K562 (cell line): ENCODE results near the gene PTOV1. TPM values are rescaled to one million over a fixed set of nuclear protein-coding genes. Genes with fewer than 3 reads are reported as not detected.

ENCODE experiments used
- ATAC-seq: fragments of 200-7000 bp; cut with Tn5 transposase; 3 replicates; pipeline ENCODE4 v1.9.1; 2020; ENCODE audit warnings: moderate library complexity
- BruUV-seq: library from RNA; stranded (reverse); fragments of 400-500 nt; replicated peaks from 2 replicates; lab custom pipeline; 2021; lab: Mats Ljungman, UMichigan
- CTCF ChIA-PET: fragments of 300-600 bp; formaldehyde crosslinking; extraction: SDS; loops from one replicate; lab custom pipeline; 2021; ENCODE audit warnings: low intra/inter-chr PET ratio; lab: Yijun Ruan, JAX
- POLR2A ChIA-PET: fragments of 300-600, 350-650 bp; sonication (Branson Sonifier 250); formaldehyde crosslinking; extraction: SDS; loops from one replicate; lab custom pipeline; 2021; ENCODE audit warnings: antibody characterized with exemption, inconsistent platforms; lab: Yijun Ruan, JAX
- DNase-seq, 4 experiments: peaks; one replicate each; pipeline versions ENCODE4 v3.0.0 to v3.0.0-alpha.2; 2011 to 2018; ENCODE audit warnings: low spot score in 3 of 4, mixed read lengths in 3 of 4; ENCODE audit errors: extremely low read depth in 1 of 4
- FAIRE-seq: peaks from 2 replicates; lab custom pipeline; 2011; peaks lifted over from hg19 to GRCh38; lab: Jason Lieb, UNC
- H2AFZ ChIP-seq: 2 replicates; pipeline ENCODE4 v1.6.0; 2011; ENCODE audit warnings: low read depth, low read length, control low read depth, inconsistent platforms
- H3K27ac ChIP-seq: fragments of 200-600 bp; 3 replicates; pipeline ENCODE4 v1.8.0; 2011; ENCODE audit warnings: low read depth, mild to moderate bottlenecking, control low read depth, inconsistent platforms, low read length, moderate library complexity, mixed read lengths; ENCODE audit errors: extremely low read depth
- H3K27me3 ChIP-seq, 2 experiments: fragments of 300-600 bp in 1 of 2; 2 replicates in 1 of 2; 3 replicates in 1 of 2; pipeline versions ENCODE4 v1.6.0 to v1.8.0; 2011; ENCODE audit warnings: inconsistent platforms in 2 of 2, low read length in 2 of 2, mild to moderate bottlenecking in 1 of 2, mixed read lengths in 1 of 2, moderate library complexity in 1 of 2; ENCODE audit not compliant: control insufficient read depth in 2 of 2, insufficient read depth in 2 of 2
- H3K36me3 ChIP-seq: fragments of 300-600 bp; 3 replicates; pipeline ENCODE4 v1.8.0; 2011; ENCODE audit warnings: mild to moderate bottlenecking, low read length, inconsistent platforms; ENCODE audit not compliant: control insufficient read depth, insufficient read depth
- H3K4me1 ChIP-seq, 2 experiments: fragments of 200-600 bp in 1 of 2; replicated peaks in 1 of 2; 2 replicates in 1 of 2; 3 replicates in 1 of 2; pipeline versions ENCODE4 v1.5.1 to v1.8.0; 2011; ENCODE audit warnings: inconsistent platforms in 2 of 2, low read length in 2 of 2, mild to moderate bottlenecking in 1 of 2, mixed read lengths in 1 of 2, moderate library complexity in 1 of 2; ENCODE audit not compliant: control insufficient read depth in 2 of 2, insufficient read depth in 2 of 2
- H3K4me2 ChIP-seq: 2 replicates; pipeline ENCODE4 v1.6.1; 2011; ENCODE audit warnings: low read length, control low read depth, inconsistent platforms, mixed read lengths; ENCODE audit not compliant: insufficient read depth
- H3K4me3 ChIP-seq: fragments of 200-600 bp; sonication (generic), shearing (Covaris generic); 2 replicates; pipeline ENCODE4 v1.5.1; 2016; ENCODE audit warnings: control low read depth, inconsistent platforms
- H3K79me2 ChIP-seq: fragments of 200-600 bp; 3 replicates; pipeline ENCODE4 v1.8.0; 2011; ENCODE audit warnings: low read length, inconsistent platforms; ENCODE audit not compliant: control insufficient read depth, insufficient read depth
- H3K9ac ChIP-seq, 2 experiments: 2 replicates each; pipeline versions ENCODE4 v1.6.0 to v1.6.1; 2011; ENCODE audit warnings: low read depth in 2 of 2, low read length in 2 of 2, control low read depth in 1 of 2, inconsistent platforms in 1 of 2, mild to moderate bottlenecking in 1 of 2, mixed read lengths in 1 of 2; ENCODE audit not compliant: insufficient read depth in 1 of 2
- H3K9me1 ChIP-seq: one replicate; pipeline ENCODE4 v1.6.0; 2011; ENCODE audit warnings: inconsistent platforms, mild to moderate bottlenecking, low read length, moderate library complexity; ENCODE audit not compliant: control insufficient read depth, insufficient read depth
- H3K9me3 ChIP-seq: replicated peaks from 2 replicates; pipeline ENCODE4 v1.5.1; 2011; ENCODE audit warnings: low read depth, low read length, inconsistent platforms; ENCODE audit not compliant: control insufficient read depth, insufficient read depth
- H4K20me1 ChIP-seq: replicated peaks from 2 replicates; pipeline ENCODE4 v1.6.1; 2011; ENCODE audit warnings: low read length, inconsistent platforms, mixed read lengths; ENCODE audit not compliant: control insufficient read depth, insufficient read depth
- BMI1 ChIP-seq: fragments of 150-350 bp; IDR thresholded peaks from 2 replicates; pipeline ENCODE4 v1.6.1; 2014; ENCODE audit warnings: low read length
- CAMTA2 ChIP-seq: fragments of 250-450 bp; sonication (Bioruptor Pico); conservative IDR thresholded peaks from 2 replicates; pipeline ENCODE4 v1.5.1; 2022
- CCNT2 ChIP-seq: IDR thresholded peaks from 2 replicates; pipeline ENCODE4 v1.6.1; 2011; ENCODE audit warnings: borderline replicate concordance, low read depth, mild to moderate bottlenecking, moderate library complexity, mixed read lengths, low read length; ENCODE audit not compliant: insufficient read length; ENCODE audit errors: extremely low read depth
- GABPA ChIP-seq: fragments of 200-800 bp; sonication (Bioruptor generic); conservative IDR thresholded peaks from 2 replicates; pipeline ENCODE4 v1.6.1; 2016; ENCODE audit warnings: low read depth, missing genetic modification characterization, missing compliant biosample characterization
- HCFC1 ChIP-seq: IDR thresholded peaks from 2 replicates; pipeline ENCODE4 v1.6.1; 2012; ENCODE audit warnings: low read depth, low read length, improper control_type of control experiment
- PCBP1 ChIP-seq: fragments of 200-400 bp; formaldehyde crosslinking; IDR thresholded peaks from 2 replicates; pipeline ENCODE4 v1.6.1; 2018; ENCODE audit warnings: mild to moderate bottlenecking, low read depth, low read length; ENCODE audit not compliant: poor library complexity, severe bottlenecking
- RBFOX2 ChIP-seq: fragments of 200-400 bp; formaldehyde crosslinking; IDR thresholded peaks from 2 replicates; pipeline ENCODE4 v1.6.1; 2017; ENCODE audit warnings: low read depth, mild to moderate bottlenecking, low read length, moderate library complexity
- RBM22 ChIP-seq: fragments of 200-400 bp; formaldehyde crosslinking; IDR thresholded peaks from 2 replicates; pipeline ENCODE4 v1.6.1; 2018; ENCODE audit warnings: low read length, low read depth; ENCODE audit not compliant: poor library complexity, severe bottlenecking
- RERE ChIP-seq: sonication (generic); formaldehyde crosslinking; IDR thresholded peaks from 2 replicates; pipeline ENCODE4 v1.8.0; 2023; ENCODE audit warnings: missing genetic modification reagents, mild to moderate bottlenecking, borderline replicate concordance
- SP1 ChIP-seq: sonication (generic); formaldehyde crosslinking; IDR thresholded peaks from 2 replicates; pipeline ENCODE4 v1.8.1; 2022; ENCODE audit warnings: mild to moderate bottlenecking, missing genetic modification reagents
- SREBF2 ChIP-seq: sonication (generic); formaldehyde crosslinking; IDR thresholded peaks from 2 replicates; pipeline ENCODE4 v1.4.0; 2020; ENCODE audit warnings: mild to moderate bottlenecking, missing genetic modification reagents
- ZNF695 ChIP-seq: fragments of 450-650 bp; formaldehyde crosslinking; IDR thresholded peaks from 2 replicates; pipeline ENCODE4 v1.4.0; 2020; ENCODE audit warnings: mild to moderate bottlenecking, moderate library complexity
- WGBS: fragments of 100-300 bp; shearing (Covaris generic); methylation state at CpG from one replicate; pipeline ENCODE4 v1.1.6; 2016; ENCODE audit warnings: low coverage, mixed read lengths; ENCODE audit not compliant: insufficient coverage; ENCODE audit errors: missing lambda C conversion rate; 5-methylcytosine and 5-hydroxymethylcytosine counted together
- in situ Hi-C: fragments of 300-500 bp; cut with MboI; formaldehyde crosslinking; loops from 4 replicates; pipeline ENCODE4 v1.15.0; 2018; ENCODE audit warnings: inconsistent platforms, mixed read lengths
- intact Hi-C: fragments of 100-400 bp; cut with micrococcal nuclease; formaldehyde crosslinking; loops from 2 replicates; pipeline ENCODE4 v1.14.2; 2022
- polyA plus RNA-seq, 8 experiments: library from polyadenylated mRNA; depleted of rRNA in 4 of 8; stranded (reverse) in 5 of 8; unstranded in 3 of 8; fragments of >200 nt; fragmentation: Nextera tagmentation in 2 of 8; fragmentation: Illumina TruSeq in 1 of 8; extraction: Ambion mirVana in 2 of 8; extraction: Trizol in 1 of 8; gene quantifications; 2 replicates each; pipeline versions ENCODE4 v1.2.1 to v1.2.3, GENCODE V29; 2011 to 2014; ENCODE audit warnings: inconsistent platforms in 1 of 8, missing spikeins in 1 of 8
- total RNA-seq, 7 experiments: library from RNA; depleted of rRNA in 6 of 7; stranded (reverse); fragments of >200 nt in 6 of 7; fragmentation: Illumina TruSeq in 2 of 7; extraction: Trizol in 2 of 7; gene quantifications; 2 replicates each; pipeline versions ENCODE4 v1.2.1 to v1.2.3, GENCODE V29; 2011 to 2021; ENCODE audit warnings: low replicate concordance in 1 of 7

PTOV1 gene
- total and polyA plus RNA-seq, 9 of the 15 experiments (the other 6 are each of a cell fraction or from before 2014, with no cell fraction given) = 4.9 to 169 (median 43.5) TPM

GRCh38 chr19:49858088-49858985 lies 7.4 kb downstream of the PTOV1 start (continued):
- TF ChIP-seq SP1 (CRISPR knock-in tag) = no peak
- TF ChIP-seq HCFC1 = no peak
- no peak for TF ChIP-seq ZNF695 (CRISPR knock-in tag)

GRCh38 chr19:49859682-49860335 lies 8.8 kb downstream of the PTOV1 start:
- in situ Hi-C loops (no loop called here), intact Hi-C loops (no loop called here)
- Histone ChIP-seq H3K27me3 (no peaks in the 10 kb centered on the region), H2AFZ (no peak overlapping the region), H3K9me1 (peaks cover 1% of the 10 kb centered on the region), H3K4me1 (peaks cover 6 to 86% of the 10 kb centered on the region in 2 experiments; a peak in 4 of 5 replicates), H3K27ac (no peak overlapping the region; the same call in 2 of the 3 replicates), H3K9me3 (no peaks in the 10 kb centered on the region), H3K4me3 (no peak overlapping the region), H3K79me2 (peaks cover 18% of the 10 kb centered on the region), H3K36me3 (peaks cover 97% of the 10 kb centered on the region), H3K4me2 (no peak overlapping the region), H3K9ac (peak overlapping the region in 1 of 2 experiments; percentile 40; a peak in 2 of 4 replicates), H4K20me1 (peaks cover 22% of the 10 kb centered on the region; the same call in 1 of the 2 replicates)
- 85% methylated on average over 19 of the region's 22 CpGs for WGBS
- ATAC-seq (no peak), FAIRE-seq (no peak), DNase-seq (no peak)
- CTCF ChIA-PET = no interaction called here
- POLR2A ChIA-PET = interaction anchor here (0.5 to 1.0 kb wide), 3 partner anchors 8 to 279 kb away, joined by 3 to 4 read pairs (median 3); partner anchors contain the start of gene NOSIP
- no TSS peak for BruUV-seq
- TF ChIP-seq SREBF2 (CRISPR knock-in tag) (no peak), RBM22 (peak; percentile 83), PCBP1 (no peak), RERE (CRISPR knock-in tag) (no peak), CAMTA2 (CRISPR knock-in tag) (no peak), RBFOX2 (peak; percentile 52; the same call in 1 of the 2 replicates), BMI1 (no peak), CCNT2 (peak; percentile 23), GABPA (tag) (no peak)
